Endodermal cell (in vitro differentiated cells): ENCODE data around the gene GRK1. TPM values are rescaled to one million over a fixed set of nuclear protein-coding genes. Genes with fewer than 3 reads are reported as not detected.

Source experiments
- DNase-seq: peaks from one replicate; pipeline ENCODE4 v3.0.0-alpha.2; 2017
- H3K27ac ChIP-seq: 2 replicates; pipeline ENCODE4 v1.5.1; 2013; ENCODE audit warnings: mild to moderate bottlenecking, low read depth, low read length, moderate library complexity
- H3K27me3 ChIP-seq: 2 replicates; pipeline ENCODE4 v1.6.1; 2013; ENCODE audit warnings: mild to moderate bottlenecking, low read length, moderate library complexity; ENCODE audit not compliant: insufficient read depth, control insufficient read depth, poor library complexity, severe bottlenecking
- H3K36me3 ChIP-seq: 2 replicates; pipeline ENCODE4 v1.7.0; 2013; ENCODE audit warnings: mild to moderate bottlenecking, low read length, moderate library complexity; ENCODE audit not compliant: control insufficient read depth, insufficient read depth
- H3K4me1 ChIP-seq: one replicate; pipeline ENCODE4 v1.7.0; 2013; ENCODE audit warnings: low read length; ENCODE audit not compliant: control insufficient read depth, insufficient read depth
- H3K4me3 ChIP-seq: 2 replicates; pipeline ENCODE4 v1.5.1; 2013; ENCODE audit warnings: mild to moderate bottlenecking, low read length, moderate library complexity
- H3K9ac ChIP-seq: 2 replicates; pipeline ENCODE4 v1.6.1; 2013; ENCODE audit warnings: mild to moderate bottlenecking, low read length, moderate library complexity; ENCODE audit not compliant: poor library complexity, severe bottlenecking; ENCODE audit errors: extremely low read depth
- H3K9me3 ChIP-seq: 2 replicates; pipeline ENCODE4 v1.6.1; 2013; ENCODE audit warnings: mild to moderate bottlenecking, low read length, moderate library complexity; ENCODE audit not compliant: control insufficient read depth
- H3K27ac Mint-ChIP-seq: 2 replicates; pipeline ENCODE4 v1.8.0; 2020; ENCODE audit warnings: mixed read lengths
- H3K27me3 Mint-ChIP-seq: 2 replicates; pipeline ENCODE4 v1.8.0; 2021; ENCODE audit warnings: mild to moderate bottlenecking, mixed read lengths; ENCODE audit not compliant: insufficient read depth
- H3K36me3 Mint-ChIP-seq: 2 replicates; pipeline ENCODE4 v1.8.0; 2020; ENCODE audit warnings: low read depth, mixed read lengths
- H3K4me1 Mint-ChIP-seq: 2 replicates; pipeline ENCODE4 v1.8.0; 2020; ENCODE audit warnings: mixed read lengths
- H3K4me3 Mint-ChIP-seq: 2 replicates; pipeline ENCODE4 v1.8.0; 2020; ENCODE audit warnings: mild to moderate bottlenecking, moderate library complexity, mixed read lengths
- H3K9me3 Mint-ChIP-seq: 2 replicates; pipeline ENCODE4 v1.8.0; 2020; ENCODE audit warnings: mild to moderate bottlenecking, mixed read lengths
- WGBS, 2 experiments: methylation state at CpG; one replicate each; pipeline versions ENCODE4 v1.1.5 to v1.1.7; 2013; ENCODE audit warnings: missing lambda C conversion rate in 2 of 2, mixed read lengths in 1 of 2; ENCODE audit not compliant: insufficient coverage in 1 of 2, insufficient read length in 1 of 2; 5-methylcytosine and 5-hydroxymethylcytosine counted together
- total RNA-seq, 2 donors: library from RNA; stranded (reverse); fragmentation: NEBNext Ultra II Directional in 1 of 2; extraction: Animal tissue kit (Norgen Biotek cat#: 25700) in 1 of 2; gene quantifications; 2 replicates in 1 of 2; 3 replicates in 1 of 2; pipeline ENCODE4 v1.2.1, GENCODE V29; 2021
- TF ChIP-seq, protein P1 (sequence below): fragments of 200-600 bp; sonication (generic); conservative IDR thresholded peaks from 2 replicates; pipeline ENCODE4 v1.5.0; 2021; ENCODE audit warnings: antibody characterized with exemption, mild to moderate bottlenecking

The GRK1 gene
- total RNA-seq, 2 donors from 2014 or later: 1.7 to 2.5 TPM

DNA sequence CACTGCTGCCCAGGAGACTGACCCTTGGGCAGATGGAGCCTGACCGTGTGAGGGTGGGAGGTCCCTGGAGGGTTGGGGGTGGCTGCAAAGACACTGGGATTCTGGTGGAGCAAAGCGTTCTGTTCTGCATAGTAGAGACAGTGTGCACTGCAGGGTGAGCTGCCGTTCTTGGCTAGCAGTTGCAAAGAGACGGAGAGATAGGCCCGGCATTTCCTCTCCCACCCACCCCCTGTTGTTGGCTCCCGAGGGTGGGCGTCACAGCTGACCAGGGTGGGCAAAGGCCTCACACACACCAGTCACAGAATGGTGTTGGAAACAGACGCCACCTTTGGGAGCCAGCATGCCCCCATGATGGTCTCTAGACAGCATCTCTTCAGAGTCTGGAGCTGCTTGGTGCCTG is 103.4 kb downstream of the GRK1 start:
- H3K9me3 ChIP-seq: no peaks in the 10 kb centered on the region
- peak; percentile 24 for DNase-seq
- H3K4me3 ChIP-seq: no peak overlapping the region
- H3K9me3 Mint-ChIP-seq: peaks cover 4% of the 10 kb centered on the region
- H3K4me1 Mint-ChIP-seq: peaks cover 3% of the 10 kb centered on the region
- H3K27ac Mint-ChIP-seq: no peak overlapping the region
- peaks cover 1% of the 10 kb centered on the region for H3K27me3 Mint-ChIP-seq
- H3K4me1 ChIP-seq: no peaks in the 10 kb centered on the region
- H3K27ac ChIP-seq: no peak overlapping the region
- H3K36me3 ChIP-seq: no peaks in the 10 kb centered on the region
- peaks cover 4% of the 10 kb centered on the region for H3K27me3 ChIP-seq
- no peak overlapping the region for H3K9ac ChIP-seq
- H3K4me3 Mint-ChIP-seq: no peak overlapping the region
- H3K36me3 Mint-ChIP-seq: no peaks in the 10 kb centered on the region
- TF ChIP-seq, protein P1, sequence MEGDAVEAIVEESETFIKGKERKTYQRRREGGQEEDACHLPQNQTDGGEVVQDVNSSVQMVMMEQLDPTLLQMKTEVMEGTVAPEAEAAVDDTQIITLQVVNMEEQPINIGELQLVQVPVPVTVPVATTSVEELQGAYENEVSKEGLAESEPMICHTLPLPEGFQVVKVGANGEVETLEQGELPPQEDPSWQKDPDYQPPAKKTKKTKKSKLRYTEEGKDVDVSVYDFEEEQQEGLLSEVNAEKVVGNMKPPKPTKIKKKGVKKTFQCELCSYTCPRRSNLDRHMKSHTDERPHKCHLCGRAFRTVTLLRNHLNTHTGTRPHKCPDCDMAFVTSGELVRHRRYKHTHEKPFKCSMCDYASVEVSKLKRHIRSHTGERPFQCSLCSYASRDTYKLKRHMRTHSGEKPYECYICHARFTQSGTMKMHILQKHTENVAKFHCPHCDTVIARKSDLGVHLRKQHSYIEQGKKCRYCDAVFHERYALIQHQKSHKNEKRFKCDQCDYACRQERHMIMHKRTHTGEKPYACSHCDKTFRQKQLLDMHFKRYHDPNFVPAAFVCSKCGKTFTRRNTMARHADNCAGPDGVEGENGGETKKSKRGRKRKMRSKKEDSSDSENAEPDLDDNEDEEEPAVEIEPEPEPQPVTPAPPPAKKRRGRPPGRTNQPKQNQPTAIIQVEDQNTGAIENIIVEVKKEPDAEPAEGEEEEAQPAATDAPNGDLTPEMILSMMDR: no peak
- WGBS, 2 experiments: 81 to 98% methylated on average over 6 to 8 of the region's 8 CpGs

DNA sequence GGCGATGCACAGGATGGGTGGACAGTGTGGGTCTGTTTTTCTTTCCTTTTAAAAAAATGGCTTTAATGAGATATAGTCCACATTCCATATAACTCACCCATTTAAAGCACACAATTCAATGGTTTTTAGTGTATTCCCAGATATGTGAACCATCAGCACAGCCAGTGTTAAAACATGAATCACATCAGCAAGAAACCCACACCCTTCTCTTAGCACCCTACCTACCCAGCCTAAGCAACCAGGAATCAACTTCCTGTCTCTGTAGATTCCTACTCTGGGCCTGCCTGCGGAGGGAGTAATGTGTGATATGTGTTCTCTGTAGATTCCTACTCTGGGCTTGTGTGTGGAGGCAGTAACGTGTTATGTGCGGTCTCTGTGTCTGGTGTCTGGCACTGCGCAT is 103.9 kb downstream of the GRK1 start:
- Histone ChIP-seq H3K27me3 (peaks cover 4% of the 10 kb centered on the region), H3K4me3 (no peak overlapping the region), H3K27ac (no peak overlapping the region), H3K9me3 (no peaks in the 10 kb centered on the region), H3K9ac (no peak overlapping the region), H3K4me1 (no peaks in the 10 kb centered on the region), H3K36me3 (no peaks in the 10 kb centered on the region)
- Mint-ChIP-seq H3K4me3 (no peak overlapping the region), H3K4me1 (no peaks in the 10 kb centered on the region), H3K27me3 (peaks cover 1% of the 10 kb centered on the region), H3K36me3 (no peaks in the 10 kb centered on the region), H3K27ac (no peak overlapping the region), H3K9me3 (peaks cover 4% of the 10 kb centered on the region)
- peak; percentile 20 for DNase-seq
- WGBS, 2 experiments: 90 to 95% methylated on average over 3 to 4 of the region's 5 CpGs
- TF ChIP-seq, protein P1: no peak

DNA sequence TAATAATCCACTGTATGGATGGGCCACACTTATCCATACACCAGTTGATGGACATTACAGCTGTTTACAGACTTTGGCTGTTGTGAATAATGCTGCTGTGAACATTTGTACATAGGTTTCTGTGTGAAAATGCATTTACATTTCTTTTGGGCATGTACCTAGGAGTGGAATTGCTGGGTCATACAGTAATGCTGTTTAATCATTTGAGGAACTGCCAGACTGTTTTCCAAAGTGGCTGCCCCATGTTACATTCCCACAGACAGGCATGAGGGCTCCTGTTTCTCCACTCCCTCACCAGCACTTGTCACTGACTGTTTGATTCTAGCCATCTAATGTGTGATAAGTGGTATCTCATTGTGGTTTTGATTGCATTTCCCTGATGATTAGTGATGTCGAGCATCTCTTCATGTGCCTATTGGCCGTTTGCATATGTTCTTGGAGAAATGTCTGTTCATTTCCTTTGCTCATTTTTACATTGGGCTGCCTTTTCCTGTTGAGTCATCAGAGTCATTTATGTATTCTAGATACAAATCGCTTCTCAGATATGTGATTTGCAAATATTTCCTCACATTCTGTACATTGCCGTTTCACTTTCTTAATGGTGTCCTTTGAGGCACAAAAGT is 104.8 kb downstream of the GRK1 start:
- no peaks in the 10 kb centered on the region for H3K36me3 Mint-ChIP-seq
- H3K27ac Mint-ChIP-seq: no peak overlapping the region
- WGBS, 2 experiments: 72 to 83% methylated on average over 3 to 4 of the region's 4 CpGs
- no peak for DNase-seq
- H3K9me3 Mint-ChIP-seq: peaks cover 4% of the 10 kb centered on the region
- TF ChIP-seq, protein P1: no peak
- Histone ChIP-seq H3K9me3 (no peaks in the 10 kb centered on the region), H3K4me3 (no peak overlapping the region), H3K27ac (no peak overlapping the region), H3K9ac (no peak overlapping the region), H3K36me3 (no peaks in the 10 kb centered on the region), H3K4me1 (no peaks in the 10 kb centered on the region), H3K27me3 (peaks cover 4% of the 10 kb centered on the region)
- H3K4me3 Mint-ChIP-seq: no peak overlapping the region
- H3K4me1 Mint-ChIP-seq: no peaks in the 10 kb centered on the region
- H3K27me3 Mint-ChIP-seq: peaks cover 1% of the 10 kb centered on the region
